BLaER1 treated with 17β-estradiol and CSF1 and Interleukin-3, amounts not matched to agents 10 nM and 100 nM (cell line): ENCODE measurements around the gene DUOXA2.
"Not testable (repeated sequence)": the region's sequence is repeated elsewhere in the genome, so short reads cannot be mapped to it uniquely, and the experiment has no call there.

Experiments used
- H3K27ac ChIP-seq, 11 experiments: shearing (Covaris generic); formaldehyde crosslinking; 2 replicates each; pipeline ENCODE4 v1.8.1; 2022
- H3K27me3 ChIP-seq, 11 experiments: shearing (Covaris generic); formaldehyde crosslinking; 2 replicates each; pipeline ENCODE4 v1.8.1; 2022
- H3K36me3 ChIP-seq, 11 experiments: shearing (Covaris generic); formaldehyde crosslinking; 2 replicates each; pipeline ENCODE4 v1.8.1; 2022
- H3K4me1 ChIP-seq, 10 experiments: shearing (Covaris generic); formaldehyde crosslinking; 2 replicates each; pipeline ENCODE4 v1.8.1; 2022
- H3K4me2 ChIP-seq, 11 experiments: shearing (Covaris generic); formaldehyde crosslinking; 2 replicates each; pipeline ENCODE4 v1.8.1; 2022
- H3K4me3 ChIP-seq, 10 experiments: shearing (Covaris generic); formaldehyde crosslinking; 2 replicates each; pipeline ENCODE4 v1.8.1; 2022
- H3K9ac ChIP-seq, 11 experiments: shearing (Covaris generic); formaldehyde crosslinking; 2 replicates each; pipeline ENCODE4 v1.8.1; 2022
- H3K9me3 ChIP-seq, 11 experiments: shearing (Covaris generic); formaldehyde crosslinking; replicated peaks in 1 of 11; 2 replicates each; pipeline ENCODE4 v1.8.1; 2022
- H4K20me1 ChIP-seq, 11 experiments: shearing (Covaris generic); formaldehyde crosslinking; 2 replicates each; pipeline ENCODE4 v1.8.1; 2022
- Cebpa-rat ChIP-seq, 11 experiments: shearing (Covaris generic); IDR thresholded peaks; 2 replicates each; pipeline ENCODE4 v1.8.1; 2022

Gene DUOXA2

GRCh38 chr15:45094358-45094730, 19.8 kb upstream of the DUOXA2 start:
- H3K4me1 ChIP-seq: peaks cover 0 to 5% (median 0%) of the 10 kb centered on the region in 10 experiments; a peak in 1 of 20 replicates
- H3K9me3 ChIP-seq: no peaks in the 10 kb centered on the region
- no peaks in the 10 kb centered on the region for H3K27me3 ChIP-seq
- H3K27ac ChIP-seq: no peak overlapping the region
- no peak for TF ChIP-seq Cebpa-rat (IDR thresholded peaks at IDR 0.05)
- no peaks in the 10 kb centered on the region for H3K36me3 ChIP-seq
- no peak overlapping the region for H3K4me2 ChIP-seq
- H4K20me1 ChIP-seq: no peaks in the 10 kb centered on the region; a peak in 1 of 22 replicates
- no peak overlapping the region for H3K9ac ChIP-seq
- no peak overlapping the region for H3K4me3 ChIP-seq

DNA sequence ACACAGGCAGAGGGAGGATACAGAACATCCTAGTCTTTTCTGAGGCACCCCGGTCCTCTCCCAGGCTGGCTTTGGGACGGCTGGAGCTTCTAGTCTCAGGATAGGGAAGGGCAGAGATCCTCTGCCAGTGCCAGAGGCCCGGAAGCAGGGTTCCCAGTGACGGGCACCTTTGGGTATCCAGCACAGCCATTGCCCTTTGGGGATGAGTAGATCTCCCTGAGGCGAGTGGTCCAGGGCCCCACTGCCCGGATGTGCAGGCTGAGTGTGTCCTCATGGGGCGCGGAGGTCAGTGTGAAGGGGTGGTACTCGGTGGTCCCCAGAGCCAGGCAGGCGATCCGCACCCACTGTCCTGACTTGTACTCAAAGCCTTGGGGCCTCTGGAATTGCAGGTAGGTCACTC, 18.5 kb upstream of the DUOXA2 start:
- Histone ChIP-seq H3K4me3 (no peak overlapping the region), H3K4me2 (no peak overlapping the region), H4K20me1 (no peaks in the 10 kb centered on the region; a peak in 1 of 22 replicates), H3K36me3 (no peaks in the 10 kb centered on the region), H3K27ac (no peak overlapping the region), H3K4me1 (peaks cover 0 to 5% (median 0%) of the 10 kb centered on the region in 10 experiments; a peak in 1 of 20 replicates), H3K27me3 (no peaks in the 10 kb centered on the region), H3K9me3 (no peaks in the 10 kb centered on the region), H3K9ac (no peak overlapping the region)
- TF ChIP-seq Cebpa-rat (IDR thresholded peaks at IDR 0.05): no peak

- H4K20me1 ChIP-seq: no peaks in the 10 kb centered on the region; a peak in 1 of 22 replicates
- H3K36me3 ChIP-seq: no peaks in the 10 kb centered on the region
- H3K4me2 ChIP-seq: no peak overlapping the region
- no peaks in the 10 kb centered on the region for H3K27me3 ChIP-seq
- H3K27ac ChIP-seq: no peak overlapping the region
- H3K4me1 ChIP-seq: peaks cover 0 to 5% (median 0%) of the 10 kb centered on the region in 10 experiments; a peak in 1 of 20 replicates
- no peak overlapping the region for H3K4me3 ChIP-seq
- H3K9me3 ChIP-seq: no peaks in the 10 kb centered on the region
- no peak for TF ChIP-seq Cebpa-rat (IDR thresholded peaks at IDR 0.05)
- H3K9ac ChIP-seq: no peak overlapping the region
These were observed 16.7 kb upstream of the DUOXA2 start for GRCh38 chr15:45097466-45097865.

DNA sequence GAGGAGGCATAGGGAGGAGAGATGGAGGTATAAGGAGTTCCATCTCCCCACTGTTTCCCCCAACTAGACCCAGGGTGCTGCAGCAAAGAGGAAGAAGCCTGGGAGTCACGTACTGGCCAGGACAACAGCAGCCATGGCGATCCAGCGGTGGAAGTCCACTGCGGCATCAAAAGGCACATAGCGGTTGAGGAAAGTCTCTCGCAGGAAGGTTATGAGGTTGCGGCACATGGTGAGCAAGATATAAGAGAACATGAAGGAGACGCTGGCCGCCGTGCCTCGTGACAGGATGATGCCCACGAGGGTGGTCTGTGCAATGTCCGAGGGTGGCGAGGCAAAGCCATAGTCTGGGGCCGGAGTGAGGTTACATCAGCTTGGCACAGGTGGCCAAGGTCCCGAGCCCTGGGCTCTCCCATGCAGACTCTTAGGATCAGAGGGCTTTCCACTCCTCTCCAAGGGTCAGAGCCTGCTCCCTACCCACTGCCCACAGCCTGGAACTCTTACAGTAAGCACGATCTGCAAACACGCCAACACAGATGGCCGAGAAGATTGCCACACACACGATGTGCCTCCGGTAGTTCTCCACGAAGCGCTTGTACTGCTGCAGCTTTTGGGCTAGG, 14.5 kb upstream of the DUOXA2 start:
- H3K4me2 ChIP-seq: no peak overlapping the region
- no peak for TF ChIP-seq Cebpa-rat (IDR thresholded peaks at IDR 0.05)
- H3K4me3 ChIP-seq: no peak overlapping the region
- peaks cover 0 to 5% (median 0%) of the 10 kb centered on the region in 10 experiments; a peak in 1 of 20 replicates for H3K4me1 ChIP-seq
- no peaks in the 10 kb centered on the region for H3K36me3 ChIP-seq
- no peaks in the 10 kb centered on the region; a peak in 1 of 22 replicates for H4K20me1 ChIP-seq
- H3K27ac ChIP-seq: no peak overlapping the region
- no peaks in the 10 kb centered on the region for H3K9me3 ChIP-seq
- H3K9ac ChIP-seq: no peak overlapping the region
- H3K27me3 ChIP-seq: no peaks in the 10 kb centered on the region

DNA sequence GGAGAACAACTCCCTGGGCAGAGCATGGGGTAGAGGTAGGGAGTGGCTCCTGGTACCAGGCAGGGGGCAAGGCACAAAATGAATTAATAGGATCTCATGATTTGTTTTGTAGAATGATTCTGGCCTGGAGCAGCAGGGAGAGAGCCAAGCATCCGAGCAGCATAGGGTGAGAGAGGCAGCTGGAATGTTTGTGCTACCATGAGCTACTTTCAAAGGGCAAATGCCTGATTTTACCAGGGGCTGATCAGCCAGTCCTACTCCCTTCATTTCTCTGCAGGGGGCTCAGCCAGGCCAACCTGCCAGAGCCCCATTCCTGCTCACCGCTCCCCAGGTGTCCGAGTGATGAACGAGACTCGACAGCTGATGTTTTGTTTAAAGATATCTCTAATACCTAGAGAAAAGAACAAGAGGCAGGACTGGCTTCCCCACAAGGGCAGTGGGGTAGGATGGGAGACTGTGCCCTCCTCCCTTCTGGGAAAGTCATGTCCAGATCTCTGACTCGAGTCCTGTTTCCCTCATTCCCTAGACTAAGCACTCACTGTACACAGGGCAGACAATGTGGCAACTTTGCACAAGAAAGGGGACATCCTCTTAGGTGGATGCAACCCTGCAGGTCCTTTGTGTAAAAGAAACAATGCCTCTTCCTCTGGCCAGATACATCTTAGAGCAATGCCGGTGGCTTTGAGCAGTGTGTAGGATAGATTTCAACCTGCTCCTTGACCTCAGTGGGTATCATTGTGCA, 13.1 kb upstream of the DUOXA2 start:
- Histone ChIP-seq H3K4me3 (no peak overlapping the region), H3K9ac (no peak overlapping the region), H4K20me1 (no peaks in the 10 kb centered on the region; a peak in 1 of 22 replicates), H3K36me3 (no peaks in the 10 kb centered on the region), H3K4me1 (peaks cover 0 to 9% (median 3%) of the 10 kb centered on the region in 10 experiments; a peak in 11 of 20 replicates), H3K27ac (no peak overlapping the region), H3K9me3 (no peaks in the 10 kb centered on the region), H3K4me2 (no peak overlapping the region), H3K27me3 (no peaks in the 10 kb centered on the region)
- no peak for TF ChIP-seq Cebpa-rat (IDR thresholded peaks at IDR 0.05)

- H4K20me1 ChIP-seq: no peaks in the 10 kb centered on the region
- no peaks in the 10 kb centered on the region for H3K36me3 ChIP-seq
- no peak overlapping the region for H3K4me3 ChIP-seq
- no peak overlapping the region for H3K27ac ChIP-seq
- TF ChIP-seq Cebpa-rat (IDR thresholded peaks at IDR 0.05): no peak
- H3K27me3 ChIP-seq: no peaks in the 10 kb centered on the region
- no peaks in the 10 kb centered on the region for H3K9me3 ChIP-seq
- H3K4me1 ChIP-seq: peaks cover 0 to 15% (median 10%) of the 10 kb centered on the region in 10 experiments; a peak in 16 of 20 replicates
- no peak overlapping the region for H3K4me2 ChIP-seq
- no peak overlapping the region for H3K9ac ChIP-seq
These were observed 12.4 kb upstream of the DUOXA2 start for GRCh38 chr15:45101749-45102148.

DNA sequence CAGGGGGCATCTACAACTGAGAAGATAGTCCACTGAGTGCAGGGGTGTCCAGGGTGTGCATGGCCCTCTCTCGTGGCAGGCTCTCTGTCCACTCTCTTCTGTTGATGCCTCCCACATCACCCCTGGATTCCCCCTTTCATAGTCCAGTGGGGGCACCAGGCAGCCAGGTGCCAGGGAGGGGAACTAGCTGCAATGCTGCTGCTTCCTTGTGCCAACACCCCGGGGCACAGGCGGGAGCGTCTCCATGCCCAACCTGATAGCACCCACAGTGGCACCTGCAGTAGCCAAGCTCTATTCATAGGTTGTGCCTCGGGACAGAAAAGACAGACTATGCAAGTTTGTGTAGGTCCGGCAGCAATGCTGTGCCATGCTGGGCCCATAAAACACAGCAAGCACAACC, 11.9 kb upstream of the DUOXA2 start:
- H3K27me3 ChIP-seq: no peaks in the 10 kb centered on the region
- no peaks in the 10 kb centered on the region for H3K36me3 ChIP-seq
- peaks cover 0 to 17% (median 13%) of the 10 kb centered on the region in 10 experiments; a peak in 16 of 20 replicates for H3K4me1 ChIP-seq
- no peak overlapping the region for H3K9ac ChIP-seq
- no peak overlapping the region for H3K4me3 ChIP-seq
- no peak overlapping the region for H3K4me2 ChIP-seq
- no peaks in the 10 kb centered on the region for H3K9me3 ChIP-seq
- H4K20me1 ChIP-seq: no peaks in the 10 kb centered on the region
- TF ChIP-seq Cebpa-rat (IDR thresholded peaks at IDR 0.05): no peak
- no peak overlapping the region for H3K27ac ChIP-seq

DNA sequence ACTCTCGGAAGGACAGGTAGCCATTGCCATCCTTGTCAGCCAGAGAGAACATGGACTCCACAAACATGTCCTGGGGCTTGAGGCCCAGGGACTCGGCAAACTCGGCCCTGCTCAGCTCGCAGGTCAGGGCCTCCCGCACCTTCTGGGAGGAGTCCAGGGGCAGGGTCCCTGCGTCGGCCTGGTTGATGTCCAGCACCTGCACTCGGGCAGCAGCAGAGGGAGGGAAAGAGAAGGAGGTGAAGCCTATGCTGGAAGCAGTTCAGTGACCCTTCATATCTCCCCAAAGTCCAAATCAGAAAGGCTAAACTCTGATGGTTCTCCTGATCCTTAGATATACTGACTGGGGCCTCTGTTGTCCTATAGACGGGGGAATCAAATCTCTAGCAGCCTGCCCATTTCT, 10.0 kb upstream of the DUOXA2 start:
- not testable (repeated sequence) for H3K9ac ChIP-seq, H3K4me3 ChIP-seq, H3K36me3 ChIP-seq, H4K20me1 ChIP-seq, H3K9me3 ChIP-seq, H3K27ac ChIP-seq, H3K27me3 ChIP-seq, H3K4me2 ChIP-seq
- H3K4me1 ChIP-seq: peaks cover 0 to 17% (median 13%) of the 10 kb centered on the region in 10 experiments; a peak in 16 of 20 replicates

DNA sequence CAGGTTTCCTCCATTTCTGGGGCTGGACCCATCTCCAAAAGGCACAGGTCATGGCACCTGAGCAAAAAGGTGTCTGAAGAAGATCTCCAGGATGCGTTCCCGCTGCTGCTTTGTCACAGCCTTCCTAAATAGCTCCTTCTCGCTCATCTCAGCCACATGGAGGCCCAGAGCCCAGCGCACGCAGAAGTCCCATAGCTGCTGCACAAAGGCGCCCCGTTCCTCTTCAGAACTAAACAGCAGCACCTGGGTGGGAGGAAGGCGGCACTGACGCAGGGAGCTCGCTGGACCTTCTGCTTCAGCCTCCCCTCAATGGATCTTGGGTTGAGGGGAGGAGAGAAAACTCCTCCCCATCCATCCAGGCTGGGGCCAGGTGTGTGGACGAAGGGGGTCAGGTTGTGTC, 8.5 kb upstream of the DUOXA2 start:
- no peak overlapping the region for H3K9ac ChIP-seq
- no peaks in the 10 kb centered on the region for H3K36me3 ChIP-seq
- no peak overlapping the region for H3K4me3 ChIP-seq
- peaks cover 0 to 6% (median 0%) of the 10 kb centered on the region in 11 experiments; a peak in 3 of 22 replicates for H3K9me3 ChIP-seq
- H3K4me2 ChIP-seq: peak overlapping the region in 1 of 11 experiments; percentile 56; a peak in 1 of 22 replicates
- no peak for TF ChIP-seq Cebpa-rat (IDR thresholded peaks at IDR 0.05)
- no peaks in the 10 kb centered on the region for H3K27me3 ChIP-seq
- no peak overlapping the region for H3K27ac ChIP-seq
- no peaks in the 10 kb centered on the region for H4K20me1 ChIP-seq
- H3K4me1 ChIP-seq: peaks cover 0 to 25% (median 13%) of the 10 kb centered on the region in 10 experiments; a peak in 18 of 20 replicates
